Coronary artery (tissue), 2 donors: ENCODE measurements around the gene HSFX4.
A peak's percentile ranks its signal among the peaks of the same experiment; 100 is the strongest.
"Not testable (repeated sequence)": the region's sequence is repeated elsewhere in the genome, so short reads cannot be mapped to it uniquely, and the experiment has no call there.

Source experiments
- DNase-seq: peaks from one replicate; pipeline ENCODE4 v3.0.0-alpha.2; 2017; ENCODE audit warnings: low spot score
- H3K27ac ChIP-seq, 2 donors: fragments of 200-600 bp; sonication (generic); one replicate each; pipeline ENCODE4 v1.5.1; 2016 to 2019
- H3K4me3 ChIP-seq: fragments of 200-600 bp; sonication (generic); 2 replicates; pipeline ENCODE4 v1.5.1; 2016; ENCODE audit warnings: mild to moderate bottlenecking, moderate library complexity
- CTCF ChIP-seq: fragments of 200-600 bp; sonication (generic); IDR thresholded peaks from one replicate; pipeline ENCODE4 v1.5.1; 2019; ENCODE audit warnings: antibody characterized with exemption

Gene HSFX4, protein sequence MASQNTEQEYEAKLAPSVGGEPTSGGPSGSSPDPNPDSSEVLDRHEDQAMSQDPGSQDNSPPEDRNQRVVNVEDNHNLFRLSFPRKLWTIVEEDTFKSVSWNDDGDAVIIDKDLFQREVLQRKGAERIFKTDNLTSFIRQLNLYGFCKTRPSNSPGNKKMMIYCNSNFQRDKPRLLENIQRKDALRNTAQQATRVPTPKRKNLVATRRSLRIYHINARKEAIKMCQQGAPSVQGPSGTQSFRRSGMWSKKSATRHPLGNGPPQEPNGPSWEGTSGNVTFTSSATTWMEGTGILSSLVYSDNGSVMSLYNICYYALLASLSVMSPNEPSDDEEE

DNA sequence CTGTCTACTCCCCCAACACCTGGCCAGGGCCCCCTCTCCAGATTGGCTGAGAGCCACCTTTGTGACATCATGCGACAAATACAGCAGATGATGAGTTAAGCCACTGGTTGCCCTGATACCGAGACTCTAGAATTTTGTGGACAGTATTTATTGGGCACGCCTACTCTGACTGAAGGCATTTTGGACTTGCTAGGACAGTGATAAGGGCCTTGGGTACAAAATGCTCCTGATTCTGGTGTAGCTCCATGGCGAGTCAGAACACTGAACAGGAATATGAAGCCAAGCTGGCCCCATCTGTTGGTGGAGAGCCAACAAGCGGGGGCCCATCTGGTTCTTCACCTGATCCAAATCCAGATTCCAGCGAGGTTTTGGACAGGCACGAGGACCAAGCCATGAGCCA, at the start of gene HSFX4:
Gene HSFX4, plus strand, starts transcription at position 174 of the 400 bp plus-strand sequence. Its CDS starts 72 bp downstream, at position 246.
- not testable (repeated sequence) for DNase-seq, H3K27ac ChIP-seq, H3K4me3 ChIP-seq

GRCh38 chrX:149881081-149881711, 48.2 kb upstream of the HSFX4 start, which contains the start of gene MAGEA8:
MAGEA8 (plus strand) TSS chrX:149881183; CDS start chrX:149884273, 3,090 bp downstream.
- no peak for DNase-seq
- no peak for TF ChIP-seq CTCF
- no peak within 1 kb of the TSS for H3K27ac ChIP-seq
- H3K4me3 ChIP-seq, result no peak within 1 kb of the TSS

DNA sequence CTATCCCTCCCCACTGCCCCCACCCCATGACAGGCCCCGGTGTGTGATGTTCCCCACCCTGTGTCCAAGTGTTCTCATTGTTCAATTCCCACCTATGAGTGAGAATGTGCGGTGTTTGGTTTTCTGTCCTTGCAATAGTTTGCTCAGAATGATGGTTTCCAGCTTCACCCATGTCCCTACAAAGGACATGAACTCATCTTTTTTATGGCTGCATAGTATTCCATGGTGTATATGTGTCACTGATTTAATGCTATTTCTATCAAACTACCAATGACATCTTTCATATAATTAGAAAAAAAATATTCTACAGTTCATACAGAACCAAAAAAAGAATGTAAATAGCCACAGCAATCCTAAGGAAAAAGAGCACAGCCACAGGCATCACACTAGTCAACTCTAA, 38.5 kb upstream of the HSFX4 start:
- not testable (repeated sequence) for DNase-seq, H3K4me3 ChIP-seq, H3K27ac ChIP-seq

- H3K4me3 ChIP-seq, result no peak overlapping the region
- DNase-seq, result no peak
- H3K27ac ChIP-seq, result no peak overlapping the region
- no peak for TF ChIP-seq CTCF
Observed at GRCh38 chrX:149898554-149898953, 30.8 kb upstream of the HSFX4 start.

DNA sequence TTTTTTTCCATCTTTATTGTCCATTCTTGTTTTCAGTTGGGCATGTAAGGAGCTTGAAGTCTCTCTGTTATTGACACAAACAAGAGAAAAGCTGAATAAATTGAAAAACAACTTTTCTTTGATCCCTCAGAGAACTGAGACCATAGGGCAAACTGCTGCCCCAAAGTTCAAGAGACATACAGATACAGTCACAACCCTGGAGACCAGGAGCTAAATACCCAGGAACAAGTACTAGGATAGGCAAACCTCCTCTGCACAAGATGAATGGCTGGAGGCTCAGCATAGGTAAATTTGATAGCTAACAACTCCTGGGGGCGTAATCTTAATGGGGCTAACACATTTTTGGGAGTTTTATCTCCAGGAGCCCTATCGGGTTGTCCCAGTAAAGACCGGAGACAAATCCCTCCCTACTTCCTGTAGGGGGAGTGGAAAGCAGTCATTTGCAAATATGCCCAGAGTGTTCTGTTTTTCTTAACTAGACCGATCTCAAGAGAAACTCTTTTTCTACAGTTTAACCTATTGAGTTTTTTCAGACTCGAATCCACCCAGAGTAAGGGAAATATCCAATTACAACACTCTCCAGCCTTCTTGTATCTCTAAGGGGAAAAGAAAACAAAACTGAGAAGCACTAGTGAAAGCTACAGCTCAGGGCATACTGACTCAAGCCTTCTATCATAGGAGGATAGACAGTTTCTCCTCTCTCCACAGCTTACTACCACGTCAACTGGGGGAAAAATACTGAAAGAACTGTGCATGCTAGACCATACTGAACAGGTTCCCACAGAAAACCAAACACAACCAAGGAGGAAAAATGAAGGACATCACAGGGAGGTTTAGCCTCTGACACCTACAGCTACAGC, 25.3 kb upstream of the HSFX4 start:
- Histone ChIP-seq H3K27ac (no peak overlapping the region), H3K4me3 (peak overlapping the region; percentile 40)
- no peak for DNase-seq
- TF ChIP-seq CTCF, result no peak

- Histone ChIP-seq H3K27ac (no peak overlapping the region), H3K4me3 (no peak overlapping the region)
- DNase-seq, result no peak
- no peak for TF ChIP-seq CTCF
Observed at GRCh38 chrX:149908308-149908707, 21.1 kb upstream of the HSFX4 start.

GRCh38 chrX:149908727-149909126, 20.6 kb upstream of the HSFX4 start:
- no peak for DNase-seq
- no peak overlapping the region for H3K4me3 ChIP-seq
- no peak for TF ChIP-seq CTCF
- H3K27ac ChIP-seq, result no peak overlapping the region
